Ammon's horn (tissue), 1 donor: Measurements from ENCODE around the gene TMEM132C.
A peak's percentile ranks its signal among the peaks of the same experiment; 100 is the strongest.

ENCODE experiments used
- DNase-seq: peaks from one replicate; pipeline ENCODE4 v3.0.0-alpha.2; 2016; ENCODE audit warnings: low spot score

TMEM132C gene

DNA sequence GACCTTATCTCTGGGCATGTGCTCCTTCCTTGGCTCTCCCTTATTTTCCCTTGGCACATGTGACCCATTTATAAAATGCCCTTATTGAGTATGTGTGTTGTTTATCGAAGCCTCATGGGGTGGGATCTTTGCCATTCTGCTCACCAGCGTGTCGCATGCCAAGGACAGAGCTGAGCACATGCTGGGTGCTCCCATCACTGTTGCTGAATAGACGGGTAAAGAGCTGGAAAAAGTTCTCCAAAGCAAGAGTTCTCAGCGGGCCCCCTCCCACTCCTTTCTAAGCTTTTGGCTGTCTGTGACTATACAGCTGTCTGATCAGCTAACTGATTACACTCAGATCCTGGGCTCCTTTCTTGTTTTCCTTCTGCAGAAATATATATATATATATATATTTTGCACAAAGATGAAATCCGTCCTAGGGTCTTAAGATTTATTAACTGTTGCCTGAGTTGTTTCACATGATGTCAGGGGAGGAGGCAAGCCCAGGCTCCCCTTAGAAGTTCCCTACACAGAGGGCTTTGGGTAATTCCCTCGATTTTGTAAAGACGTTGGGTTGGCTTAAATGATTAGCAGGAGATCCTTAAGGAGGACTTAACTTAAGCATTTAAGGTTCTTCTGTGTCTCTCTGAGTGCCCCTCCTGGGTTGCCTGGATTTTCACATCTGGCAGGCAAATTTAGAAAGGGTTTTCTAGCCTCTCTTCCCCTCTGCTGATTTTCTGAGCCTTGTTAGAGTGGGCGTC, 71.6 kb downstream of the TMEM132C start:
- no peak for DNase-seq

DNA sequence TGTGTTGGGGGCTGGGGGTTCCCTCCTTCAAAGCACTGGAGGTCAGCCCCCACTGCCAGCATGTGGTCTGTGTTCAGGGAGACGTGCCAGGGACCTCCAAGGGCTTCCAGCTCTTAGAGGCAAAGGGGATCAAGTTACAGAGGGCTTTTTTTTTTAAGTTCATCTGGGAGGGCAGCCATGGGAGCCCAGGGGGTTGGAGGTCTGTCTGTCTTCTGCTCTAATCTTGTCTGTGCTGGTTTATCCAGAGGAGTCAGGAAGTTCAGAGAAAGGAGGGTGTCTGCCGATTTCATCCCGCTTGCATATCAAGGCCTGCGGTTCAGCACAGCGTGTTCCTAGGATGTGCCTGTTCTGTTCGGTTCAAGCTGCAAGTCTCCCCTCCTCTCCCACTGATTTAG, 72.2 kb downstream of the TMEM132C start:
- no peak for DNase-seq

DNA sequence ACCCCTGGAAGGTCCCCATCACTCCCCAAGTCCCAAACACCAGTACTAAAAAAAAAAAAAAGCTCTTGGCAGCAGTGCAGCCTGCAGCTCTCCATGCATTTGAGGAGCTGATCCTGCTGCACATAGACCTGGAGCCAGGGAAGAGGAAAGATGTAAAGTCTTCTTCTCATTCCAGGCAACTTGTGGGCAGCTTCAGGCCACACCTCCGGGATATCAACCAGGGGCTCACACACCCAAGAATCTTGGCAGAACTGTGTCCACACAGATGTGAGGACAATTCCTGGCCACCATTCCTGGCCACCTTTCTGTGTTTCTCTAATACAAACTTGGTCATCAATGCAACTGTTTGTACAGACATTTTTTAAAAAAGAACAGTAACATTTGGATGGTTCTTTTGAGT, 72.7 kb downstream of the TMEM132C start:
- DNase-seq: no peak

DNA sequence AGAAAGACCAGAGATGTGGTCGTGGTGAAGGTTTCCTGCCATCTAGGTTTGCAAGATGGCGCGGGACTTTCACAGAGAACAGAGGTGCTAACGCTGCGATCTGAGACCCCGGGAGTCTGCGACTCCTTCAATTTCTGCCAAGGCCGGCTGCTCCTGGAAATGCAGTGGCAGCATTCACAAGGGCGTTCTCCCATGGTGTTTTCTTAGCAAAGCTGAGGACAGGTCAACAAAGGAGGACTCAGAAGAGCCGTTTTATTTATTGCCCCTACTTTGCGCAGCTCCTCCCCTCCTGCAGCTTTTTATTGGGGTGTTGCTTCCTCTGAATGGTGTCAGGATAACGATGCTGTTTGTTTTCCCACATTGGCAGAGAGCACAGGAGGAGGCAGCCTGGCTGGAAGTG, 86.3 kb downstream of the TMEM132C start:
- no peak for DNase-seq

DNA sequence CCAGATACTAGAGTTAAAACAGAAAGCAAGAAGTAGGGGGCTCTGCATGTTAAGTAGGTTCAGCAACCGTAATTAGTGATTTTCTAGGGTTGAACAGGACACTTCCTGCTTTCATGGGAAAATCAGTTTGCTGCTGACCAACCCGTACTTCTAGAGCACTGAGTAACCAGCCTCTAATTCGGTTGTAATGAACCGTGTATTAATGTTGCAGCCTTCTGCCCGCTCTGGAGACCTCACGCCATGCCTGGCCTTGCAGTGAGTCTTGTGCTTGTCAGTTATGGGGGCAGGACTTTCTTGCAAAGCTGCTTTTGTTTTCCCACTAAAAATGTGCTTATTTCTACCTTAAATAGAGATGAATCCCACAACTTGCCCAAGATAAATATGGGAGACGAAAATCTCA, 89.6 kb downstream of the TMEM132C start:
- DNase-seq: no peak

DNA sequence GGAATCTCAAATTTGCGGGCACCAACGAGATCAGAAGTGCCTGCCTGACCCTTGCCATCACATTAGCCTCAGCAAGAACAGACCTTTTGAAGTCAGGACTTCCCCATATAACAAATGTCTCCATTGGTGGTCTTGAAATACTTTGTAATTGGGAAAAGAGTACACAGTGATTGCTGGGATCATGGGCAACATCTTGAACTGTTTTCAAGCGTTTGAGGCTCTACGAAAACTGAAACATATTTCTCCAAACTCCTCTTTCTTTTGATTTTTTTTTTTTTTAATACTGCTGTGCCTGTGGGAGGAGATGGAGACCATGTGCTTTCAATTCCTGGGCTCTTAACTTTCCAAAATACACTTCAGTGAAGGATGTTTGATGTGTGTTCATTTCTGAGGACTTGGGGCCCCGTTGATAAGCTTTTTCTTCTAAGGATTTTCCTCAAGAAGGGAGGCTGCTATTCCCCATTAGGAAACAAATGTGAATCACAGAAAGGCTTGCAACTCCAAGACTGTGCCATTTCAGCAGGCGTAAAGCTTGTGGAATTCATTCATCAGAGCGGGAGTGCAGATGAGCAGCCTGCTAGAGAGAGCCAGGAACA, 94.5 kb downstream of the TMEM132C start:
- no peak for DNase-seq

DNA sequence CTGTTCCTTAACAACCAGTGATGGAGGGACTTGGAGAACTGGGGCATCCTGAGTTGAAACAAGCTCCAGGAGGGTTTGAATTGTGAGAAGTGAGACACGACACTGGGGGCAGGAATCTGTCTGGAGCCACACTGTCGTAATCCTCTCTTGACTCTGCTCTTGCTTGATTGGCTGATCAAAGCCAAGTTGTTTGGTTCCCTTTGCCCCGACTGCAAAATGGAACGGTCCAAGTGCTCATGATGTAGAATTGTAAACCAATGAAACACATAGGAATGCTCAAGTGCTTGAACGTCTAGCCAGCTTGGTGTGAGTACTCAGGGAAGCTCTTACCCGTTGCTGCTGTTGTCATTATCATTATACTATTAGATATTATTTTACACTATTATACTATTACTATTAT, 98.1 kb downstream of the TMEM132C start:
- DNase-seq: peak; percentile 18

DNA sequence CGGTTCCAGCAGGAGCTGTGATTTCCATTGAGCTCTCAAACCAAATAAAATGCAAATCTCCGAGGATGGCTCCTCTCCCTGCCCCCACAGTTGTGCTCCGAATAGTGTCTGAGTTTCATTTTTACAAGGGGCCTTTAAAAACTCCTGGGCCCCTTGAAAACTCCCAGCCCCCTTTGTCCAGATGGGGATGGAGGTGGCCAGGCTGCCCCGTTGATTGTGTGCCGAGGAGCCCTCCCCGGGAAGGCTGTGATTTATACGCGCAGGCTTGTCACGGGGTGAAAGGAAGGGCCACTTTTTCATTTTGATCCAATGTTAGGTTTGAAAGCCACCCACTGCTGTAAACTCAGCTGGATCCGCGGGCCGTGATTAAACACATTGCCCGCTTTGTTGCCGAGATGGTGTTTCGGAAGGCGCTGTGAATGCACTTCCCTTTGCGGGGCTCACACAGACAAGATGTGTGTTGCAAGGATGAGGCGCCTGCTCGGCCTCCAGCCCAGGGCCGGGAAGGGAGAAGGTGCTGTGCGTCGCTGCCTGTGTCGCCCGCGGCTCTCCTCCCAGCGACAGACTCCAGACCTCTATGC, 98.8 kb downstream of the TMEM132C start:
- DNase-seq: peak; percentile 76

DNA sequence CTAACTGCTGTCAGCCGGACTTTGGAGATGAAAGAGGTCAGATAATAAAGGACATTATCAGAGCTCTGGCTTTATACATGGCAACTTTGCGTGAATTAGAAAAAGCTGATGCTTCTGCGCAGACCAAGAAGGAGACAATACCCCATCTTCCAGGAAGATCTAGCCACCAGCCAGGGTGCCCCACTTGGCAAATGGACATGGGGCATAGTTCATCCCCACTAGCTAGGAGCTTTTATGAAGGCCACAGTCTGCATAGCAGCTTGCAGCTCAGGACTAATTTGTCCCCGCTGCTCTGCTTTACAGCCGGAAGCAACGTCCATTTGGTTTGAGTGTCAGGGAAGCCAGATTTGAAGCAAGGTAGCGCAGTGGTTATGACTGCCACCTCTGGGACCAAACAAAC, 101.0 kb downstream of the TMEM132C start:
- DNase-seq: no peak

DNA sequence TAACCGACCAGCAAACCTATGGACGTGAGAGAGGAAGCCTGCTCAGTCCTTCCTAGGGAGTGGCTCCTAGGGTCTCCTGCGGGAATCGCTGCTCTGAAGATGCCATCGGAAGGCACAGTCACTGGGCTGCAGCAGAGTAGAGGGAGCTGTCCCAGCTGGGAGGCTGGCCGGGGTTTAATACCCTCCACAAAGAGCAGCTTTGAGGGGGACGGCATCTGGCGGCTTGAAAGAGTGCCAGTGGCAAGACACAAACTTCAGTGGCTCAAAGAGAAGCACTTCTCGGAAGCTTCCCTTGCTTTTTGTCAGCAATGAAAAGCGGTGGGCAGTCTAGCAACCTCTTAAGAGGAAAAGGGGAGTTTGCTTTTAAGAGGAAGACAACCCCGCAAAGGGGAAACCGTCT, 114.6 kb downstream of the TMEM132C start:
- DNase-seq: peak; percentile 90

DNA sequence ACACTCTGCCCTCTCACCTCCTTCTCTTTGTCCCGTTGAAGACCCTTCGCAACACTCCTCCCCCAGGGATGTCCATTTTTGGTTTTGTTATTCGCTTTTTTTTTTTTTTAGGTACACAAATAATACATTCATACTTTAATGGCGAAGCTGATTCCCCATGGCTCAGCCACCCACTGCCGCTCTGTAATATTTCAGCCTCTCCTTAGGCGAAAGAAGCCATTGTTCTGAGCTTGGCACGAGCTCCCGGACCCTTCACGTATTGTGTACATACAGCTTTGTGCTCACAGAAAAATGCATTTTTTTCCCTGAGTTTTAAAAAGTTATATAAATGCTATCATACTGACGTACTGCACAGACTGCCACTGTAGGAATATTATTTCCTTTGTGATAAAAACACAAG, 115.0 kb downstream of the TMEM132C start:
- DNase-seq: peak; percentile 73

DNA sequence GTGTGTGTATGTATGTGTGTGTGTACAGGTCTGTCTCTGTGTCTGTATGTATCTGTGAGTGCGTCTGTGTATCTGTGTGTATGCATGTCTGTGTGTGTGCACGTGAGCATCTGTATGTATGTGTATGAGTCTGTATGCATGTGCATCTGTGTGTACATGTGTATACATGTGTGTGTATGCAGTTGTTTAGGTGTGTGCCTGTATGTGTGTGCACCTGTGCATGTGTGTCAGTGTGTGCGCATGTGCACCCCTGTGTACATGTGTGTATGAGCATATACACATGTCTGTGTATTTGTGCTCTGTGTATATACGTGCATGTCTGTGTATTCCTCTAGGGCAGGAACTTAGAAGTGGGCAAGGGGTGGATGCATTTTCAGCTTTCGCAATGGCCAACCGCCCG, 116.0 kb downstream of the TMEM132C start:
- DNase-seq: no peak

DNA sequence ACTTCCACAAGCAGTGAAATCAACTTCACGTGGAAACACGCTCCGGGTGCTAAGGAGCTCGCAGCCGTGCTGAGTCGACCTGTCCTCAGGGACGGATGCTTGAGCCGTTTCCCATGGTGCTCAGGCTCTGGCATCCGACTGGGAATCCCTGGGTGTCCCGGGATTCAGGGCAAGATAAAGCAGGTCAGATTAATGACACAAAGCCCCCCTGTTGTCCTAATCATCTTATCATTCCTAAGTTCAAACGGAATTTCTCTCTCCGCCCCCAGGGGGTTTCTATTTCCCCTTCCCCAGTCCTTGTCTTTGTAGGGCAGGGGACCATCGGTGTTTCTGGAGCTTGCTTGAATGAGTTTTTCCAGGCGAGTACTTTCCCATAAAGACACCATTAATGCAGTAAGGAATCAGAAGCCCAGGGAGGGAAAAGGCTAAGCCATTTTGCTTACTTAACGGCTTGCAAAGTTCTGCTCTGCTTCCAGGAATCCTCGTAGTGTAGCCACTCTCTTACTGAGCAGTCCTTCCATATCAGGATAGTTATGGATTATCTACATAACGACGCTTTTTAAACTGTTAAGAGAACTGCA, 116.5 kb downstream of the TMEM132C start:
- no peak for DNase-seq

DNA sequence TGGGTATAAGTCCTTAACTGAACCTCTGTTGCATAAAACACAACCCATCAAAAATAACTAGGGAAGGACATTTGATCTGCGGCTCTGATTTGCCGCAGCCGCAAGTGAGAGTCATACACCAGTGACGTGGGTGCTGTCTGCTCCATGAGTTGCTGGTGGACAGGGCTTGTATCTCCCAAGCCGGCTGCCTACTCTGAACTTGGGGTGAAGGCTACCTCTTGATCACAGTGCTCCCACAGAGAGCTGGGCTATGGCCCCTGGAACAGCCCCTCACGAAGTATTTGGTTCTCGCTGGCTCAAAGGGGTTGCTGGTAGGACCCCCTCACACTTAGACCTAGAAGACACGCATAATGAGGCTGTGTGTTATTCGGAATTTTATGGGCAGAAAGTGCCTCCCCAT, 118.8 kb downstream of the TMEM132C start:
- no peak for DNase-seq

DNA sequence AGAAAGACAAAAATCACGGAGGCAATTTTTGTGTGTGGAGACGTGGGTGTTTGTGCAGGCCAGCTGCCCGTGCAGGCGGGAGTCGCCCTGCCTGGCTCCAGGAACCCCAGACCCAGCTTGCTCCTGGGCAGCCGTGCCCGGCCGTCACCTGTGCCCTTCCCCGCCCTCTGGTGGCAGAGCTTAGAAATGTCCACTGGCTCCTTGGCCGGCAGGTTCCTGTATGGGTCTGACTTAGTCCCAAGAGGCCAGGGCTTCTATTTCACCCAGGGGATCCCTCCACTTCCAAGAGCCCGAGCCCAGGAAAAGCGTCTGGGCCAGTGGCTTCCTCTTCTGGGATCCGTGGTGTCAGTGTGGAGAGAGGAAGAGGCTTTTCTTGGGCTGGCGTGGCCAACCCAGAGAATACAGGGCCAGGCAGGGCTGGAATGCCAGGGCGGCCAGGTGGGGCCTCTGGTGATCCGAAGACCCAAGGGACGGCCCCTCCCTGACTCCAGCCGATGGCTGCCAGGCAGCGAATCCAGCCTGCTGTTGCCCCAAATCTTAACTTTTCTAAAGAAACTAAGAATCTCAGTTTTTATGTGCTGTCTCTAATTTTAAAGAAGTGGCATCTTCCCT, 120.9 kb downstream of the TMEM132C start:
- DNase-seq: peak; percentile 67

DNA sequence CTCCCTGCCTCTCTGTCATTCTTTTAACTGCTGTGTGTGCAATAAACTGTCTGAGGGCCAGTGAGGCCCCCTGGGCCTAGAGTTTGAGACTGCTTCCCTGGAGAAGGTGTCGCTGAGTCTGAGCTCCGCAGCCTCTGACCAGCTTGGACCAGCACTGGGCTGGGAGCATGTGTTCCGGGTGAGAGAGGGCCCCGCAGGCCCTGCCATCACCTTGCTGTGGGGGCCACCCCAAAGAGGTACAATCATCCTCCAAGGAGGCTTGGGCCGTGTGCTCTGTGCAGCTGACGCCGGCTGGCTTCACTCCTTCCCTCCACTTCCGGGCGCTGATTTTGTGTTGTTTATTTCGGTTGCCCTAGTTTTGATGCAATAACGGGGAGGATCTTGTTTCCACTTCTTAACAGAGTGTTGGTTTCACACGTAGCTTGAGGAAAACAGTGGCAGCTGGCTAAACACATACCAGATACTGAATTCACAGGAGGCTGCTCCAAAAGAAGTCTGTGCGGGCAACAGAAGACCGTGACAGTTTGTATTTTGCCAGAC, 121.6 kb downstream of the TMEM132C start:
- DNase-seq: peak; percentile 28

DNA sequence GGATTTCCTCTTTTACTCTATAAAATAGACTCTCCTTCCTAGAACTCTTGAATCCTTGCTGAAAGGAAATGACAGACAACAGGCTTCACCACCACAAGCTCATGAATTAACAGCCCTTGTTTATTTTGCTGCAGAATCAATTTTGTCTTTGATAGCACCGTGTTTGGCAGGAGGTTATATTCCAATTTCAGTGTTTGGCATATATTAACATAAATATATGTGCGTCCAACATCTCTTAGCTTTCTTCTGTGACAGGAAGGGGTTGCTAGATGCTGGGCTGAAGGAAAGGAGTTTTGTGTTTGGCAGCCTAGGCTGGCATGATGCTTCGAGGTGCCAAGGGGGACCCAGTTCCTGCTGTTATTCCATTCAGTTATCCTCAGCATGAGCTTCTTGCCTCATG, 126.4 kb downstream of the TMEM132C start:
- no peak for DNase-seq

DNA sequence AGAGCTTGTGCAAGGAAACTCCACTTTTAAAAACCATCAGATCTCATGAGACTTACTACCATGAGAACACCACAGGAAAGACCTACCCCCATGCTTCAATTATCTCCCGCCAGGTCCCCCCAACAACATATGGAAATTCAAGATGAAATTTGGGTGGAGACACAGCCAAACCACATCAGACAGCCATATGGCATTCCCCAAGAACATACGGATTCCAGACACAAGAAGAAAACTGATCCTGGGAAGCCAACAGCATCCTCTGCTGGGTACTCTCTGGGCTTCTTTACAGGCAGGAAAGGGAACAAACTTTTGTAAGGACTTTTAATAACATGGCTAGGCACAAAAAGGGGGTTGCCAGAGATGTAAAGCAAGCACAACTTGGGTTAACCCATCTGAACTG, 127.2 kb downstream of the TMEM132C start:
- no peak for DNase-seq

DNA sequence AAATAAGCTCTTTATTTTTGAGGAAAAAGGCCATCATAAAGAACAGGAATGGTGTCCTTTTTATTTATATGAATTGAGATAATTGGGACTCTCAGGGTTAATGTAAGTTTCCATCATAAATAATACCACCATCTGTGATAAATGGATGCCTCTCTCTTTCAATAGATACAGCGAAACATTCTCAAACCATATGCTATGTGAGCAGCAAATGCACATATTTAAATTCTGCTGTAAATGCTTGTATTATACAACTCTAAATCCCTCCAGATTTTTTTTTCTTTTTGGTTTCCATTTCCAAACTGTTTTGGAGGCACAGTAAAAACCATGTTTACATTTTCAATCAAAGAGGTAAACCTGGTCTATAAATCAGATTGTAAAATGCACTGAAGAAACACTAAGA, 132.3 kb downstream of the TMEM132C start:
- no peak for DNase-seq

DNA sequence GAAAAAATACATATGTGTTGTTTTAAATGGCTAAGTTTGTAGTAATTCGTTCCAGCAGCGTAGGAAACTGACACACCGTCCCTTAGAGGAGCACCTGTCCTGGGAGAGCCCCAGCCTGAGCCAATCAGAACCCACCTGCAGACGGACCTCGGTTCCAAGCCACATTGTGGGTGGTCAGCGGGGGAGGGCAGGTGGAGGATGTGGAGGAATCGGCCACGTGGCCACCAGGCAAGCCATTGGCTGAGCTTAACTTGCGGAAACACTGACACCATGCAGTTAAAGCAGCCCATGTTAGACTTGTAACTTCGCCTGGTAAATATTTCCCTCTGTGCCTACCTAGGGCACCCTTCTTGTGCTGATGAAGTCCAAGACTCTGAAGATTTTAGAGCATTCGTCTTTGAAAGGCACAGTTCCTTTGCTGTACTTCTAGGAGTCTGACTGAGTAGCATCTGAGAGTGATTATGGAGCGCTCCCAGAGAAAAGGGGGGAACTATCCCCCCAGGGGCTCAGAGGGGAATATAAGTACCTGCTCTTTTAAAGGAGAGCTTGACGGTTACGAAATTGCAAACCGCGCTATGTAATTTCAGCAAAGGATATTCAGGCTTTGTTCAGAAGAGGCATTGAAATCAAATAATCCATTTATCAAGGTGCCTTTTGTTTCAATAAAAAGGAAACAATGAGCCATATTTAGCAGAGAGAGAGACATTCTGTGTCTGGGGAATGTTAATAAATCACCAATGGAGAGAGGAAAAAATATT, 135.7 kb downstream of the TMEM132C start:
- no peak for DNase-seq

DNA sequence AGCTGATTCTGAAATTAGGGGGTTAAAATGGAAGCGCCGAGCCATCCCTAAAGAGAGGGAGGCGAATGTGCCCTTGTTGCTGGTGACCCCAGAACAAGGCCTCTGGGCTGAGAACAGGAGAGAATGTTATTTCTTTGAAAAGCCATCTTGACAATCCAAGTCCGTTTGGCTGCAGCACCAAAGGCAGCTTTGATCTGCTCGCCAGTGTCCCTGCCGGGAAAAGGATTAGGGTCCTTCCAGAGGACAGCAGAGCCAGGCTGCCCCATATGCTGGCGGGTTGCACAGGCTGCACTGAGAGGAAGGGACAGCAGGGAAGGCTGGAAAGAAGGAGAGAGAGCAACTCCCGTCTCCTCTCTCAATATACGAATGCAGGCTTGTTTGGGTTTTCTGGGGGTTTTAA, 141.7 kb downstream of the TMEM132C start:
- peak; percentile 63 for DNase-seq

DNA sequence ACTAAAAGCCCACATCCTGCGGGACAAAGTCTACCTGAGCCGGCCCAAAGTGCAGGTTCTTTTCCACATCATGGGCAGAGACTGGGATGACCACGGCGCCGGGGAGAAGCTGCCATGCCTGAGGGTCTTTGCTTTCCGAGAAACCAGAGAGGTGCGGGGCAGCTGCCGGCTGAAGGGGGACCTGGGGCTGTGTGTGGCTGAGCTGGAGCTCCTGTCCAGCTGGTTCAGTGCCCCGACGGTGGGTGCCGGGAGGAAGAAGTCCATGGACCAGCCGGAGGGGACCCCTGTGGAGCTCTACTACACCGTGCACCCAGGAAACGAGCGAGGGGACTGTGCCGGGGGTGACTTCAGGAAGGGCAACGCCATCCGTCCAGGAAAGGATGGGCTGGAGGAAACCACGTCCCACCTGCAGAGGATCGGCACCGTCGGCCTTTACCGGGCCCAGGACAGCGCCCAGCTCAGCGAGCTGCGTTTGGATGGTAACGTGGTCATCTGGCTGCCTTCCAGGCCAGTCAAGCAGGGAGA, 148.1 kb downstream of the TMEM132C start:
- DNase-seq: no peak
